A549 treated with CORT108297 at 1 μM for 4 hours (cell line): Measurements from ENCODE around the gene KRTAP15-1. TPM values are rescaled to one million over a fixed set of nuclear protein-coding genes. Genes with fewer than 3 reads are reported as not detected.

Experiments used
- total RNA-seq: library from RNA; stranded (reverse); fragments of 200-300 nt; extraction: Qiagen RNA extraction; gene quantifications from 5 replicates; pipeline ENCODE4 v1.2.3, GENCODE V29; 2022

The KRTAP15-1 gene, protein sequence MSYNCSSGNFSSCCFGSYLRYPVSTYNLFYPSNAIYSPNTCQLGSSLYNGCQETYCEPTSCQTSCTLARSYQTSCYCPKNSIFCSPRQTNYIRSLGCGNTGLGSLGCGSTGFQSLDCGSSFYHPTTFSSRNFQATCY
- not detected in 5 replicates for total RNA-seq

DNA sequence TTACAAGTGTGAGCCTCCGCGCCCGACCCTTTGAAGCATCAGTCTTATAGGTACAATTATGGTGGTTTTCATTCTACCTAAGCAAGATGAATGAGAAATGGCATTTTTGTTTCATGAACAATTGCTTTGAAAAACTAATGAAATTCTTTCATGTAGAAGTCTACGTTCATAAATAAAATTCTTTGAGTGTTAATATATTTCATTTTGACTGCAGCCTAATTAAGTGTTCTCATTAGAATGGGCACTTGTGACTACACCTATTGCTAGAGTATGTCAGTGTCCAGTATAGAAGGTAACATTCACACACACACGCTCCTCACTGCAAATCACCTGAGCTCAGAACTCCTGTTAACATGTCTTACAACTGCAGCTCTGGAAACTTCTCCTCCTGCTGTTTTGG is at the start of gene KRTAP15-1:
Gene KRTAP15-1, plus strand, starts transcription at position 301 of the 400 bp plus-strand sequence. Its CDS starts 53 bp downstream, at position 354.

DNA sequence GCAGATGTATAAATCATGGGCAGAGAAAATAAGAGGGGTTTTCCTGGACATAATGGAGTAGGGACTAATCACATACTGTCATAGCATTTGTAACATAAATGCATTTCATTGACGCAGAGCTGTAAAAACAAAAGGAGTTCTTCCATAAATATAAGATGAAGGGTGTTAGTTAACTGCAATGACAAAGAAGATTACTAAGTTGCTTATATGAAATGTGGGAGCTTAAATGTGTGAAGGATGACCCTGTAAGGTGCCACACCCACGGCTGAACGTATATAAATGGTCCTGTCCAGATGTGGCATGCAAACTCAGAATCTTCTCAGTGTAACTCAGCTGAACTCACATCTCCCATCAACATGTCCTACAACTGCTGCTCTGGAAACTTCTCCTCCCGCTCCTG is 44.3 kb upstream of the KRTAP15-1 start, which contains the start of gene KRTAP13-1:
Gene KRTAP13-1, plus strand, starts transcription at position 301 of the 400 bp plus-strand sequence. Its CDS starts 56 bp downstream, at position 357.

DNA sequence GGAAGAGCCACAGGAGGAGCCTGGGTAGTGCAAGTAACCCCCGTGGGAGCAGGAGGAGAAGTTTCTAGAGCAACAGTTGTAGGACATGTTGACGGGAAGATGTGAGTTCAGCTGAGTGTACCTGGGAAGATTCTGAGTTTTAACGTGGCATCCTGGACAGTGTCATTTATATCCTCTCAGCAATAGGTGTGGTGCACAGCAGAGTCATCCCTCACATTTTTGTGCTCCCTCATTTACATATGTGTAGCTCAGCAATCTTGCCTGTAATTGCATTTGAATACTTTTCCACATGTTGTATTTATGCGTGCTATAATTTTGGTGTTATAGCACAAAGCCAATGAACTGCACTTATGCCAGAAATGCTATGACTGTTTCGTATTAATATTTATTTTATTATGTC is 14.2 kb upstream of the KRTAP15-1 start, which contains the start of gene KRTAP13-3:
Gene KRTAP13-3, minus strand, starts transcription at position 101 of the 400 bp plus-strand sequence. Its CDS starts 14 bp downstream, at position 87.

DNA sequence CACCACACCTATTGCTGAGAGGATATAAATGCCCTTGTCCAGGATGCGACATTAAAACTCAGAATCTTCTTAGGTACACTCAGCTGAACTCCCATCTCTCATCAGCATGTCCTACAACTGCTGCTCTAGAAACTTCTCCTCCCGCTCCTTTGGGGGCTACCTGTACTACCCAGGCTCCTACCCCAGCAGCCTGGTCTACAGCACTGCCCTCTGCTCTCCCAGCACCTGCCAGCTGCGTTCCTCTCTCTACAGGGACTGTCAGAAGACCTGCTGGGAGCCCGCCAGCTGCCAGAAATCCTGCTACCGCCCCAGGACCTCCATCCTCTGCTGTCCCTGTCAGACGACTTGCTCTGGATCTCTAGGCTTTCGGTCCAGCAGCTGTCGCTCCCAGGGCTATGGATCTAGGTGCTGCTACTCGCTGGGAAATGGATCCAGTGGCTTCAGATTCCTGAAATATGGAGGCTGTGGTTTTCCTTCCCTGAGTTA is 9.9 kb upstream of the KRTAP15-1 start, which contains the start of gene KRTAP13-4:
Gene KRTAP13-4, plus strand, starts transcription at position 51 of the 486 bp plus-strand sequence. Its CDS starts 56 bp downstream, at position 107.

DNA sequence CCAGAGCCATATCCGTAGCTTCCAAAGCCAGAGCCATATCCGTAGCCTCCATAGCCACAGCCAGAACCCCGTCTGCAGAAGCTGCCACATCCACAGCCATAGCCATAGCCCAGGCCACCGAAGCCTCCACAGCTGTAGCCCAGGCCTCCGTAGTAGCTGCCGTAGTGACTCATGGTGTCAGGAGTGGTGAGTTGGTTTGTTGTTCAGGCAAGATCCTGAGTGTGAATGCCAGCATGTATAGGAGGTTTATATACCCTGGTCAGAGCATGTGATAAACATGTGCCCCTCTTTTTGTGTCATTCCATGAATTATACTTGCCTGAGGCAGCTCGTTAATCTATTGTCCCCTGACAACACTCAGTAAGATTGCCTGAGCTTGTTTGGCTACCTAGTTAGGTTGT is 40.1 kb downstream of the KRTAP15-1 start, which contains the start of gene KRTAP19-1:
Gene KRTAP19-1, minus strand, starts transcription at position 223 of the 400 bp plus-strand sequence. Its CDS starts 50 bp downstream, at position 173.

DNA sequence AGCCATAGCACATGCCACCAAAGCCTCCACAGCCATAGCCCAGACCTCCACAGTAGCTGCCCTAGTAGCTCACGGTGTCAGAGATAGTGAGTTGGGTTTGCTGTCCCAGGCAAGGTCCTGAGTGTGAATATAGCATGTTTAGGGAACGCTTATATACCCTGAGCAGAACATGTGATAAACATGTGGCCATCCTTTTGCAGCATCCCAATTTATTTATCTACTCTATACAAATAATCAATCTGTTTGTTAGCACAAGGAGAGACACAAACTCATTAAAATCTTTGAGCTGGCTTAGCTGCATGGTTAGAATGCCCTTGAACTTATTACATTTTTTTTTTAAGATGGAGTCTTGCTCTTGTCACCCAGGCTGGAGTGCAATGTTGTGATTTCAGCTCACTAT is 47.3 kb downstream of the KRTAP15-1 start, which contains the start of gene KRTAP19-2:
Gene KRTAP19-2, minus strand, starts transcription at position 101 of the 400 bp plus-strand sequence. Its CDS starts 88 bp downstream, at position 13.

Other genes with a start within 250 kb of the KRTAP15-1 start
- not detected in 5 replicates for gene CLDN8, start 224.2 kb upstream of the KRTAP15-1 start, total RNA-seq
- gene KRTAP24-1, start 157.3 kb upstream of the KRTAP15-1 start, total RNA-seq: not detected in 5 replicates
- not detected in 5 replicates for gene KRTAP25-1, start 150.8 kb upstream of the KRTAP15-1 start, total RNA-seq
- gene KRTAP26-1, start 120.0 kb upstream of the KRTAP15-1 start, total RNA-seq: not detected in 5 replicates
- not detected in 5 replicates for gene KRTAP27-1, start 102.6 kb upstream of the KRTAP15-1 start, total RNA-seq
- gene KRTAP23-1, start 91.7 kb upstream of the KRTAP15-1 start, total RNA-seq: not detected in 5 replicates
- not detected in 5 replicates for gene KRTAP13-2, start 68.0 kb upstream of the KRTAP15-1 start, total RNA-seq
- gene KRTAP13-1, start 44.2 kb upstream of the KRTAP15-1 start, total RNA-seq: not detected in 5 replicates
- not detected in 5 replicates for gene KRTAP13-3, start 14.3 kb upstream of the KRTAP15-1 start, total RNA-seq
- not detected in 5 replicates for gene KRTAP13-4, start 10.1 kb upstream of the KRTAP15-1 start, total RNA-seq
- gene KRTAP19-1, start 40.1 kb downstream of the KRTAP15-1 start, total RNA-seq: not detected in 5 replicates
- gene KRTAP19-2, start 47.2 kb downstream of the KRTAP15-1 start, total RNA-seq: not detected in 5 replicates
- not detected in 5 replicates for gene KRTAP19-3, start 51.7 kb downstream of the KRTAP15-1 start, total RNA-seq
- not detected in 5 replicates for gene KRTAP19-4, start 56.9 kb downstream of the KRTAP15-1 start, total RNA-seq
- not detected in 5 replicates for gene KRTAP19-5, start 61.9 kb downstream of the KRTAP15-1 start, total RNA-seq
- gene KRTAP19-6, start 101.6 kb downstream of the KRTAP15-1 start, total RNA-seq: not detected in 5 replicates
- gene KRTAP19-7, start 121.0 kb downstream of the KRTAP15-1 start, total RNA-seq: not detected in 5 replicates
- gene KRTAP22-2, start 150.1 kb downstream of the KRTAP15-1 start, total RNA-seq: not detected in 5 replicates
- not detected in 5 replicates for gene KRTAP6-3, start 152.2 kb downstream of the KRTAP15-1 start, total RNA-seq
- not detected in 5 replicates for gene KRTAP6-2, start 158.6 kb downstream of the KRTAP15-1 start, total RNA-seq
- gene KRTAP22-1, start 160.8 kb downstream of the KRTAP15-1 start, total RNA-seq: not detected in 5 replicates
- not detected in 5 replicates for gene KRTAP6-1, start 173.7 kb downstream of the KRTAP15-1 start, total RNA-seq
- gene KRTAP20-1, start 176.2 kb downstream of the KRTAP15-1 start, total RNA-seq: not detected in 5 replicates
- not detected in 5 replicates for gene KRTAP20-4, start 180.4 kb downstream of the KRTAP15-1 start, total RNA-seq
- not detected in 5 replicates for gene KRTAP20-2, start 194.9 kb downstream of the KRTAP15-1 start, total RNA-seq
- not detected in 5 replicates for gene KRTAP20-3, start 202.6 kb downstream of the KRTAP15-1 start, total RNA-seq